GM04504 (cell line): ENCODE measurements around the gene TDRD9.

Experiments
- DNase-seq: peaks from one replicate; pipeline ENCODE4 v3.0.0-alpha.2; 2012; ENCODE audit warnings: low read depth

Gene TDRD9

DNA sequence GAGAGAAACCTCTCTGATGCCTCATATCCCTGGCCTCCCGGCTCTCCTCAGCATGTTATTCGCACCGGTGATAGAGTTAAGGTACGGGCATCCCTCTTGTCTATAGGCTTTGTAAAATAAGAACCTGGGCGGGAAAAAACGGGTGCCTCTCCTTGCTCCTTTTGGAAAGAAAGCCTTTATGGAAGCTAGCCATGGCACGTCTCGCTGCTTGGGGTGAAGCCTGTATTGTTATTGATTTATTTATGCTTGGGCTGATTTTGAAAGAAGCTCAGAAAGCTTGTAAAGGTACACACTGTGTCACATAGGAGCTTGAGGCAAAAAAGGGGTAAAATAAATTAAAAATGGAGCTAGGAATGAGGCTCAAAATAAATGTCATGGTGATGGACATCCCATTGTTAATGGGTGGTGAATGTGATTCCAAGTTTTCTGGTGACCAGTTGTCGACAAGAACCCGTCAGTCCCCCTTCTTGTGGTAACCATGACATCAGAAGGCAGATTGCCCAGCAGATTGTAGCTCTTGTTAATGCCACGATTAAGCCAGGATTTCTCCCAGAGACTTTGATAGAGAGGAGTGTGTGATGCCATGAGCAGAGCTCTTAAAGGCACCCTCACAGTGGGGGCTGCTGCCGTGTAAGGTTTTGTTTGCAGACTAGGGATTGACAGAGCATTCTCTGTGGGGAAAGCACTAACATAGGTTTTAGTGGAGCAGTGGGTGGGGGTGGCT lies 106.9 kb downstream of the TDRD9 start:
- DNase-seq: no peak

DNA sequence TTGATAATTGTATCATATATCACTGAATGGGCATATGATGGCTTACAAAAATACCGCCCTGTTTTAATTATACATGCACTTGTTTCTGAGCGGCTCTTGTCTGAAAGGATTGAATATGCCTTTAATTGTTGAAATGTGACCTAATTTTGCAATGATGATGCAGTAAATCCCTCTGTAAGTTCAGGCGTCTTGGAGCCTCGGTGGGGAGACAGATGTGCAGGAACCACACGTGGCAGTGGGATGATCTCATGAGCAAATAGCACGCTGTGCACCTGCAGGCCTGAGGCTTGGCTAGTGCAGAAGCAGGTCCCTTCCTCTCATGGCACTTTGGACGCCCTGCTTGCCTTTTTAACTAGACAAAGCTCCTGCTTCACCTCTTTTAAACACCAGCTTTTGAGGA lies 108.0 kb downstream of the TDRD9 start:
- DNase-seq: no peak

DNA sequence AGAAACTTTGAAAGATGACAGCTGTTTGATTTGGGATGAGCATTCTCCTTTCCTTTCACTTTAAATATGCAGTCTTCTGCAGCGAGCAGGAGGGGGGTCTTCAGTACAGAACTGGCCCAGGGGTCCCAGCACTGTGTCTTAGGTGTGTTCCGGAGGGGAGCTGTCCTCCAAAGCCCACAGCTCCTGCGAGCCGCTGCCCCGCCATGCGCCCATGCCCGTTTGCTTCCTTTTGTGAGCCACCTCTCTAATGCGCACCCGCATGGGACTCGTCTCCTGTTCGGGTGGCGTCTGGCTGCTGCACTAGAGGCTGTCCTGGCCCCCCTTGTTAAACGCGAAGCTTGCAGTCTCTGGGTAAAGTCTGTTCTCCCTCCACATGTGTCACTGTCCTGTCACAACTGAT lies 108.8 kb downstream of the TDRD9 start:
- DNase-seq: no peak

DNA sequence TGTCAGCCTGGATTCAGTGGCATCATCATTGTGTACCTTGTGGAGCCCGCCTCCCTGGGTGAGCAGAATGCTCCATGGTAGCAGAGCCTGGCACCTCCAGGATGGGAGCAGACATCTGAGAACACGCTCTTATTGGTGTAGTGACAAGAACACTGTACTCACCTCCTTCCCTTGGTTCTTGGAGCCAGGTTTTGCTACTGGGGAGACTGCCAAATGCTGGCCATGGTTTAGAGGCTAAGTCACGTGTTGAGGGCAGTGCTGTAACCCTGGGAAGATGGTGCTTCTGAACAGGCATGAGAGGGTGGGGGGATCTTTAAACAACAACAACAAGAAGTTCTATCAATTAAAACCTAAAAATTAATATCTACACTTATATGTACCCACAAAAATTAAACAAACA lies 109.6 kb downstream of the TDRD9 start:
- DNase-seq: no peak

DNA sequence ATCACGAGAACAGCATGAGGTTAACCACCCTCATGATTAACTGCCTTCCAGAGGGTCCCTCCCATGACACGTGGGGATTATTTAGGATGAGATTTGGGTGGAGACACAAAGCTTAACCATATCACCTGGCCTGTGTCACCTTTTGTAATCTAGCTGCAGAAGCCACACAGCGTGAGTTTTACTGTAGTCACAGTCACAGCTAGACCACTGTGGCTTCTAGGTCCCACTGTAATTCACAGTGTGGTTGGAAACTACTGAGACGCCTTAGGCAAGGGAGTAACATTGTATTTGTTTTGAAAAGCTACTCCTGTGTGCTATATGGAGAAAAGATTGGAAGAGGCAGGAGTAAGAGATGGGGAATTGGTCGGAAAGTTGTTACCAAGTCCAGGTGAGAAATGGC lies 111.0 kb downstream of the TDRD9 start:
- DNase-seq: no peak

DNA sequence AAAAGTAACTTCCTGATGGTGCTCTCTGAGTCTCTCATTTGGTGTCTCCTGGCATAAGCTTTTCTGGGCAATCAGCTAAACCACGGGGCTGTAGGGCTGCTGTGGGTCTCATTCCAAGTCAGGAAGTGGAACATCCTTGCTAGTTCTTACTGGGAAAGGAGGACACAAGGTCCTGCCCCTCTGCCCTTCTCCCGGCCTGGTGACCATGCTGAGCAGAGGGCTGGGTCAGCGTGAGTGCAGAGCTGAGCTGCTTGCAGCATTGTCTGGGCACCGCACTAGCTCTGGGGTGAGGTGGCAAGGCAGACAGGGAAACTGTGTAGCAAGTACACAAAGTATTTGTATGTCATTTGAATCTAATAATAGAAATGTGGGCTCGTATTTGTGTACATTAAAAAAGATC lies 112.3 kb downstream of the TDRD9 start:
- no peak for DNase-seq

DNA sequence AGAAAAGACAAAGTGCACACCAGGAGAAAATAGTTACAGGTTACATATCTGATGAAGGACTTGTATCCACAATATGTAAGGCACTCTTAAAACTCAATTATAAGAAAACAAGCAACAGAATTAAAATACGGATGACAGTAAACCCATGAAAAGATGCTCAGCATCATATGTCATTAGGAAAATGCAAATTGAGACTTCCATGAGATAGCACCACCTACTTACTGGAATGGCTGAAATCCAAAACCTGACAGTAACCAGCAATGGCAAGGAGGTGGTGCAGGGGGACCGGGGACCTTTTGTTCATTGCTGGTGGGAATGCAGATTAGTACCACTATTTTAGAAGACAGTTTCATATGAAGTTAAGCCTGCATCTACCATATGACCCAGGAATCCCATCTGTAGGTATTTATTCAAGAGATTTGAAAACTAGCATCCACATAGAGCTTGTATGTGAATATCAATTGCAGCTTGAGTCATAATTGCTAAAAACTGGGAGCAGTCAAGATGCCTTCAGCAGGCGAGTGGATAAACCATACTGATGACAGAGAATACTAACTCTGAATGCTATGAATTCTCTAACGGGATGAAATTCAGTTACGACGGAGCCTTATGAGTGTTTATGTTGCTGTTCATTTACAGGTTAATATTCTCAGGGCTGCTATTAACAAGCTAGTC lies 113.3 kb downstream of the TDRD9 start:
- no peak for DNase-seq

DNA sequence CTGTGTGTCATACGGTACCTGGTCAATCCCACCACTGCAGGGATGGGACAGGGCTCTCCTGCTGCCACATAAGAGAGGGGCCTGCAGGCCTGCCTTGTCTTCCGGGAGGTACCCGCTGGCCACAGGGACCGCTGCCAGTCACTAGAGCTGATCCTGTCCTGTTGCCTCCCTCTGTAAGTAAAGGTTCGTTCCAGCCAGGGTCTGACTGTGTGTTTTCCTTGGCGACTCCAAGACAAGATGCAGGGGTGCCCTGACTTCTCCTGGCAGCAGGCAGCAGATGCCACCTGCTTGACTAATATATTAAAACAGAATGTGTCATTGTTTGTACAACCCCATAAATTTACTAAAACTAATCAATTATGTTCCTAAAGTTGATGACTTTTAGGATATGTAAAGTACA lies 115.8 kb downstream of the TDRD9 start:
- no peak for DNase-seq

DNA sequence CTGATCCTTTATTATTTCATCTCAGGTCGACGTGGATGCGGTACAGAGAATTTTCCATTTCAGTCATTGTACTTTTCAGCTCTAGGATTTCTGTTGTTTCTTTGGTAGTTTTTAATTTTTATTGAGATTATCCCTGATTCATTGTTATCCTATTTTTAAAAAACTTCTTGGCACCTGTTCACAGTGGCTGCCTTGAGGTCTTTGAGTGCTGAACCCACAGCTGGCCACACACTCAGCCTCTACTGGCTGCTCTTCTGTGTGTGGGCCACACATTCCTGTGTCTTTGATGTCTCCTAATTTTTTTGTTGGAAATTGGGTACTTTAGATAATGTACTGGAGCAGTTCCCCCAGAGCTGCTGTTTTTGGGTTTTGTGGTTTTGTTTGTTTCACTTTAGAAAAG lies 119.5 kb downstream of the TDRD9 start:
- DNase-seq: no peak

DNA sequence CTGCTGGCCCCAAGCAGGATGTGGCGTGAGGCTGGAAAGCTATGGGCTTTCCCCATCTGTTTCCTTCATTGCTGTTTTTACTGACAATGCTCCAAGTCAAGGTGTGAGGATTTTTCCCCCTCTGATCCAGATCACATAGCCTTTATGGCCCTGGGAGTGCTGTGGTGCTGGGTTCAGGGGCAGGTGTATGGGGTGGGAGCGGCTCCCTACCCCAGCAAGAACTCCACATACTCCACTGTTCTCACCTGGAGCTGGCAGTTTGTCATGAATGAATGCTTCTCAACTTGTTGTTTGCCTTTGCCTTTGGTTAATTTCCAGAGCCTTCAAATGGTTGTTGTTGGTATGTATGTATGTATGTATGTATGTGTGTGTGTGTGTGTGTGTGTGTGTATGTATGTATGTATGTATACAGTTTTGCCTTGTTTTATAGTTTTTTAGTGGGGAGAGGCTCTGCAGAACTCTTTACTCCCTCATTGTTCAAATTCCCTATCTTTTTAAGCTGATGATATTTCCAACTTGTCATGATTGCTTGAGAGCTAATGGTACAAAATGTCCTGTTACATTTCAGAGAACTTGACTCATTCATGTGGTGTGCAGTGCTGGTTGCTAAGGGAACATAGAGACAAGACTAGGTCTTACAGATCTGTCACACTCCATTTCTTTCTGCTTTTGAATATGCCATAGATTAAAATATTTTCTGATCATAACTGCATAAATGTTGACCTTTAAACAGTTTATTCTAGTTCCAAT lies 120.7 kb downstream of the TDRD9 start:
- no peak for DNase-seq

DNA sequence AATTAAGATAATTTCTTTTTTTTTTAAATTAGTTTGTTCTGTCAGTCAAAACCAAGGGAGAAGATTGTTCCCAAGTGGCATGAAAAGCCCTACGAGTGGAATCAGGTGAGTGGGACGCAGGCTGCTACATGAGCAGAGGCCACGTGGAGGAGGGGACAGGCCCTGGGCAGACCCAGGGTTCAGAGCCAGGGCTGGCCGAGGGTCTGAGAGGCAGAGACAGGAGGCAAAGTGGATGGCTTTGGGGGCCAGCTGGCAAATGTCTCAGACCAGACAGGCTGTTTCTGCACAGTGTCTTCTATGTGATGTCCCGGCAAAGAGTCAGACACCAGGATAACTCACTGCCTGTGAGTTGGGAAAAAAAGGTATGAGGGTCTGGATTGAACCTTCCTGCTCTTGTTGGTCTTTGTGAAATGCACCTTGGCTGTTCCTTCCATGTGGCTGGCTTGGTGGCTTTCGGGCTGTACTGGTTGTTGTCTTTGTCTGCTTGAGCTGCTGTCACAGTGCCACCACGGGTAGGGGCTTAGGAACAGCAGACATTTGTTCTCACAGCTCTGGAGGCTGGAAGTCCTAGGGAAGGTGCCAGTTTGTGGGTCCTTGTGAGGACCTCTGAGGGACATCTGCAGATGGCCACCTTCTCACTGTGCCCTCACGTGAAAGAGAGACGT lies 121.5 kb downstream of the TDRD9 start:
- DNase-seq: no peak

DNA sequence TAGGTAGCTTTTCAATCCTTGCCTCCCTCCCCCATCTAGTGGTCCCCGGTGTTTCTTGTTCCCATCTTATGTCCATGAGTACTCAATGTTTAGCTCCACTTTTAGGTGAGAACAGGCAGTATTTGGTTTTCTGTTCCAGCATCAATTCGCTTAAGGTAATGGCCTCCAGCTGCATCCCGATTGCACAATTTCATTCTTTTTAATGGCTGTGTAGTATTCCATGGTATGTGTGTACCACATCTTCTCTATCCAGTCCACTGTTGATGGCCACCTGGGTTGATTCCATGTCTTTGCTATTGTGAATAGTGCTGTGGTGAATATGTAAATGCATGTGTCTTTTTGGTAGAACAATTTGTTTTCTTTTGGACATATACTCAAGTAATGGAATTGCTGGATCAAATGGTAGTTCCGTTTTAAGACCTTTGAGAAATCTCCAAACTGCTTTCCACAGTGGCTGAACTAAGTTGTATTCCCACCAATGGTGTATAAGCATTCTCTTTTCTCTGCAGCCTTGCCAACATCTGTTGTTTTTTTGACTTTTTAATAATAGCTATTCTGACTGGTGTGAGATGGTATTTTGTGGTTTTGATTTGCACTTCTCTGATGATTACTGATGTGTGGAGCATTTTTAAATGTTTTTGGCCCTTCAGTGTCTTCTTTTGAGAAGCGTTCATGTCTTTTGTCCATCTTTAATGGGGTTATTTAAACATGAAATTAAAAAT lies 123.0 kb downstream of the TDRD9 start:
- DNase-seq: no peak

DNA sequence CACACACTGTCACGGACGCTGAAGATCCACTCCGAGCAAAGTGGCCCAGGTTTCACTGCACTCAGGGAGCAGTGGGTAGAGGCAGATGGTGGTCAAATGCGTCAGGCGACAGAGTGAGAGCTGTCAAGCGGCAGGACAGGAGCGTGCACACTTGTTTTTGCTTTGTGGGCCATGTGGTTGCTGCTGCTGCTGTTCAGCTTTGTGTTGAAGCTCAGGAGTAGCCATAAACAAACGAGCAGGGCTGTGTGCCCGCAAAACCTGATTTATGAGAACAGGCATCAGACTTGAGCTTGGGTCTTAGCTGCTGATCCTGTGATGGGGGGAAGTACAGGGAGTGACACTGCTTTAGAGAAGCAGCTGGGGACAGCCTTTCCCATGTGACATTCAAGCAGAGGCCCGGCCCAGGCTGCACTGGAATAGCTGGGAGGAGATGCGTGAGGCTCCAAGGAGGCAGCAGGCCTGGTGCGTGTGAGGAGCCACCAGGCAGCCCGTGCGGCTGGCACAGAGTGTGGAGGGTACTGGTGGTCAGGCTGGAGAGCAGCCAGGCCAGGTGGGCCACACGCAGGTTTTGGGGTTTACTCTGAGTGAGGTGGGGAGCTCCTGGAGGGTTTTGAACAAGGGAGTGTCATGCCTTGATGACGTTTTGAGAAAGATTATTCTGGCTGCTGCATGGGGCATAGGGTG lies 126.1 kb downstream of the TDRD9 start:
- DNase-seq: no peak

DNA sequence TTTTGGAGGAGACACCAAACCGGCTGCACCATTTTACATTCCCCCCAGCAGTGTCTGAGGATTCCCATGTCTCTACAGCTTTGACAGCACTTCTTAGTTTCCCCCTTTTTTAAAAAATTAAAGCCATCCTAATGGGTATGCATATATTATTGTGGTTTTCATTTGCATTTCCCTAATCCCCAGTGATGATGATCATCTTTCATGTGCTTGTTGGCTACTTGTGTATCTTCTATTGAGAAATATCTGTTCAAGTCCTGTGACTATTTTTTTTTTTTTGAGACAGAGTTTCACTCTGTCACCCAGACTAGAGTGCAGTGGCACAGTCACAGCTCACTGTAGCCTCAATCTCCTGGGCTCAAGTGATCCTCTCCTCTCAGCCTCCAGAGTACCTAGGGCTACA lies 134.0 kb downstream of the TDRD9 start:
- no peak for DNase-seq

DNA sequence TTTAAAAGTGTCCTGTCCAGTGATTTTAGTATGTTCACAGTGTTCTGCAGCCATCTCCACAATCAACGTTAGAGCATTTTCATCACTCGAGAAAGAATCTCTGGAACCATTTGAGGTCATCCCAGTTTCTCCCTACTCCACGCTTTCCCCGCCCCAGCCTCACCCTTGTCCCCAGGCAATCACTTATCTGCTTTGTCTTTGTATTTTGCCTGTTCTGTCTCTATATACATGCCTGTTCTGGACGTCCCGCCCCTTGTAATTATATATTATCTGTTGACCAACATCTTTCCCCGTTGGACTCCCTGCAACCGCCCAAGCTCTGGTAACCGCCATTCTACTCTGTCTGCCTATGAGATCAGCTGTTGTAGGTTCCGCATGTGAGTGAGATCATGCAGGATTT lies 135.7 kb downstream of the TDRD9 start:
- no peak for DNase-seq

DNA sequence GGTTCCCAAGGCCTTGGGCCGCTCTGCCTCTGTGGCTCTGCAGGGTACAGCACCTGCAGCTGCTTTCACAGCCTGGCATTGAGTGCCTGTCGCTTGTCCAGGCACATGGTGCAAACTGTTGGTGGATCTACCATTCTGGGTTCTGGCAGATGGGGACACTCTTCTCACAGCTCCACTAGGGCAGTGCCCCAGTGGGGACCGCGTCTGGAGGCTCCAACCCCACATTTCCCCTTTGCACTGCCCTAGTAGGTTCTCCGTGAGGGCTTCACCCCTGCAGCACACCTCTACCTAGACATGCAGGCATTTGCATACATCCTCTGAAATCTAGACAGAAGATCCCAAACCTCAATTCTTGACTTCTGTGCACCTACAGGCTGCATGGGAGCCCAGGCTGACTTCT lies 138.0 kb downstream of the TDRD9 start:
- DNase-seq: no peak

DNA sequence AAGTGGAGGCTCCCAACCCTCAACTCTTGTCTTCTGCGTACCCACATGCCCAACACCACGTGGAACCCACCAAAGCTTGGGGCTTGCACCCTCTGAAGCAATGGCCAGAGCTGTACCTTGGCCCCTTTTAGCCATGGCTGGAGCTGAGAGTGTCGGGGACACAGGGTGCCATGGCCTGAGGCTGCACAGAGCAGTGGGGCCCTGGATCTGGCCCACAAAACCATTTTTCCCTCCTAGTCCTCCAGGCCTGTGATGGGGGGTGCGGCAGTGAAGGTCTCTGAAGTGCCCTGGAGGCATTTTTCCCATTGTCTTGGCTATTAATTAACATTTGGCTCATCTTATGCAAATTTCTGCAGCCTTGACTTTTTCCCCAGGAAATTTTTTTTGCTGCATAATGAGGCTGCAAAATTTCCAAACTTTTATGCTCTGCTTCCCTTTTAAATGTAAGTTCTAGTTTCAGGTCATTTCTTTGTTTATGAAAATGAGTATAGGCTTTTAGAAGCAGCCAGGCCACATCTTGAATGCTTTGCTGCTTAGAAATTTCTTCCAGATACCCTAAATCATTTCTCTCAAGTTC lies 138.6 kb downstream of the TDRD9 start:
- DNase-seq: no peak

DNA sequence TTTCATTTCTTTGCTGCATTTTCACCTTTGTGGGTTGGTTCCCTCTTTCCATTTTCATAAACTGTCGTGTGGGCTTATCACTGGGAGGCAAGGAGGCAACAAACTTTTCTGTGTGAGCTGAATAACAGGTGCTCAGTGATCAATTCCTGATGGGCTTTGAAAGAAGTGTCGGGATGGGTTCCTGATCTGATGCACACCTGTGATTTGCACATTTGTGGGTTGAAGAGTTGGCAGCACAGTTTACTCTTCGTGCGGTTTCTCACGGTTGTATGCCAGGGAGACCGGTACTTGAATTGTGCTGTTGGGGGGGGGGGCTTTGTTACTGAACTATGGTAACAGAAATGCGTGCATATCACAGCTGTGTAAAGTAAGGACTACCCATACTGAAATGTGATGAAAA lies 141.3 kb downstream of the TDRD9 start:
- DNase-seq: no peak

DNA sequence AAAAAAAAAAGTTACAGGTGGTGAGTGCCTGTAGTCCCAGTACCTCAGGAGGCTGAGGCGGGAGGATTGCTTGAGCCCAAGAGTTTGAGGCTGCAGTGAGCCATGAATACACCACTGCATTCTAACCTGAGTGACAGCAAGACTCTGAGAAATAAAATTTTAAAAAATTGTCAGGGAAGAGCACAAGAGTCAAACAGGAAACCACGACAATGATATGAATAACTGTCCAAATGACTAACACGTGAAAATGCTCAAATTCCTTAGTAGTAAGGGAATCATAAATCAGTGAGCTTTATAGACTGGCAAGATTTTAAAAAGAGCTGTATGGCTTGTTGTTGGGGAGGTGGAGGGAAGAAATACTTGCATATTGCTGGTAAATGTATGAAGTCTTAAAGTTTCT lies 144.3 kb downstream of the TDRD9 start:
- peak; percentile 1 for DNase-seq

DNA sequence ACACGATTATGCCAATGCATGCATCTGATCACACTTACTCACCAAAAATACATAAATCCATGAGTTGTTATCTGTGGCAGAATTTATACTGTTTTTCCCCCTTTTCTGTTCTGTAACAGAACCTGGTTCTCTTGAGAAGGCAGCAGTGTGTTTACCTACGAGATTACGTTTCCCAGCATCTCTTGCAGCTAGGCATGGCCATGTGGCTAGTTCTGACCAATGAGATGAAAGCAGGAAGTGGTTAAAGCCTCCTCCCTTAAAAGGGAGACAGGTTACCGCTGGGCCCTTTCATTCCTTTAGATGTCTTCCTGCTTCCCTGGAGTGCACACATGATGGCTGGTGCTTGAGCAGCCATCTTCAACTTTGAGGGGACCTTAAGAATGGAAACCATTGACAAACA lies 145.5 kb downstream of the TDRD9 start:
- DNase-seq: no peak

DNA sequence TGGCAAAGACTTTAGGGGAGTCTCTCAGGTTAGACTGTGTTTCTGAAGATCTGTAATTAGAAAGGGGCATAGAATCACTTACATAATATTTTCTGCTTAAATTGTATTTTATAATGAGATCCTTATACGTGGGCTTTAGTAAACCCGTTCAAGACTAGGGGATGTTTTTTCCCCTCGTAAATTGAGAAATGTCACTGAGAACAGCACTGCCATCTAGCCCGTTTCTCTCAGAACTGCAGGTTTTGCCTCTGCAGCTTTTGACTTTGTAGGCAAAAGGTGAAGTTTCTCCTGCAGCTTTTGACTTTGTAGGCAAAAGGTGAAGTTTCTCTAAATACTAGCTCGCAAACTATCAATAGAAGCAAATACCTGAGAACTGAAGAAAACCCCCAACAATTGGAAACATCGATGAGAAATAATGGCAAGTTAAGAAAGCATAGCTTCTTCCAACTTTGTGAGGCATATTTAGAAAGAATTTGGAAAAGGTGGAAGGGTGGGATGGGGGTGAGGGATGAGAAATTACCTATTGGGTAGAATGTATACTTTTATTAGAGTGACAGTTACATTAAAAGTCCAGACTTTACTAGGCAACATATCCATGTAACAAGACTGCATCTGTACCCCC lies 147.4 kb downstream of the TDRD9 start:
- DNase-seq: no peak
